HG03108 (cell line): Measurements from ENCODE around the gene MRPS17.
"Not testable (repeated sequence)": the region's sequence is repeated elsewhere in the genome, so short reads cannot be mapped to it uniquely, and the experiment has no call there.

ENCODE experiments used
- ATAC-seq: cut with Tn5 transposase; IDR thresholded peaks from one replicate; pipeline ENCODE4 v1.9.1; 2021; ENCODE audit warnings: moderate library complexity; ENCODE audit not compliant: unreplicated experiment

Gene MRPS17

GRCh38 chr7:55951637-55952351 is at the start of gene MRPS17:
Gene MRPS17, plus strand, starts transcription at chr7:55951877. Its CDS starts 1,319 bp downstream, at chr7:55953196.
- ATAC-seq = peak; percentile 100

GRCh38 chr7:55903985-55904759 is 47.5 kb upstream of the MRPS17 start:
- peak; percentile 93 for ATAC-seq

- ATAC-seq = no peak
Measured at GRCh38 chr7:55912748-55913158, 38.9 kb upstream of the MRPS17 start.

GRCh38 chr7:55917771-55918170 is 33.9 kb upstream of the MRPS17 start:
- no peak for ATAC-seq

- no peak for ATAC-seq
Measured at GRCh38 chr7:55928006-55928767, 23.5 kb upstream of the MRPS17 start.

- ATAC-seq = no peak
Measured at GRCh38 chr7:55931421-55932151, 20.1 kb upstream of the MRPS17 start.

- no peak for ATAC-seq
Measured at GRCh38 chr7:55939514-55940123, 12.1 kb upstream of the MRPS17 start.

- ATAC-seq = no peak
Measured at GRCh38 chr7:55946545-55946944, 5.1 kb upstream of the MRPS17 start.

- ATAC-seq = not testable (repeated sequence)
Measured at GRCh38 chr7:55952352-55952671, 635 bp downstream of the MRPS17 start.

- ATAC-seq = no peak
Measured at GRCh38 chr7:55953707-55954475, 2.2 kb downstream of the MRPS17 start.

- no peak for ATAC-seq
Measured at GRCh38 chr7:55957190-55957589, 5.5 kb downstream of the MRPS17 start.

GRCh38 chr7:55962014-55962413 is 10.3 kb downstream of the MRPS17 start:
- ATAC-seq = no peak

GRCh38 chr7:55963584-55964168 is 12.0 kb downstream of the MRPS17 start:
- no peak for ATAC-seq

- ATAC-seq = peak; percentile 87
Measured at GRCh38 chr7:55964261-55965099, 12.8 kb downstream of the MRPS17 start, which contains the start of gene NIPSNAP2. Gene NIPSNAP2, plus strand, starts transcription at chr7:55964585. Its CDS starts 25 bp downstream, at chr7:55964610.

- ATAC-seq = no peak
Measured at GRCh38 chr7:55965100-55965470, 13.4 kb downstream of the MRPS17 start.

GRCh38 chr7:55965805-55966421 is 14.2 kb downstream of the MRPS17 start:
- no peak for ATAC-seq

GRCh38 chr7:55966851-55967250 is 15.2 kb downstream of the MRPS17 start:
- ATAC-seq = no peak

GRCh38 chr7:55969391-55969790 is 17.7 kb downstream of the MRPS17 start:
- ATAC-seq = no peak
